ENCODE measurements around the gene RAD54L2. TPM values are rescaled to one million over a fixed set of nuclear protein-coding genes. Genes with fewer than 3 reads are reported as not detected.
"Not testable (repeated sequence)": the region's sequence is repeated elsewhere in the genome, so short reads cannot be mapped to it uniquely, and the experiment has no call there.

The RAD54L2 gene
- total RNA-seq, 1 experiment from 2014 or later = 23.6 TPM

DNA sequence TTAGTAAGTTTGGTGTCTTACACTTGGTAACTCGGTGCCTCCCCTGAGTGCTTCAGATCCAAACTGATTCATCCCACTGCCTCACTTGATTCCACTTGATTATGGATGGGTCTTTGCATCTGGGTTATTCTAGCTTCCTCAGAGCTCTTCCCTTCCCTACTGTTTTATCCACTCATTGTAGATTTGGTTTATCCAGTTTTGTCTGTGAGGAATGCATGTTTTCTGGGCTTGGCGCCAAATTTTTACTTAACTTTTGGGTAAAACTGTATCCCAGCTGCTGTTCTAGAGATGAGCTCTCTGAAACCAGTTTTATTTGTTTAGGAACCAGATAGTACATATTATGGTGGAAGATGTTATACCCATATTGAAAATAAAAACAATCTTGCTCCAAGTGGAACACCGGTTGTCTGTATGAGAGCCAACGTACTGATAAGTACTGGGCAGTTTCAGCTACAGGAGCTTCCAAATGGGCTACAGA is 20.9 kb downstream of the RAD54L2 start:
- CTCF ChIA-PET = no interaction called here
- intact Hi-C loops (cut with micrococcal nuclease; ENCODE audit: unreplicated experiment) = no loop called here
- Mint-ChIP-seq H3K4me3 (ENCODE audit: low read depth, unreplicated experiment) (no peak overlapping the region), H3K36me3 (ENCODE audit: insufficient read depth, unreplicated experiment) (no peaks in the 10 kb centered on the region), H3K27ac (ENCODE audit: unreplicated experiment) (no peak overlapping the region), H3K27me3 (ENCODE audit: unreplicated experiment) (no peaks in the 10 kb centered on the region), H3K9me3 (ENCODE audit: low read depth, unreplicated experiment) (no peaks in the 10 kb centered on the region), H3K4me1 (ENCODE audit: low read depth, unreplicated experiment) (no peaks in the 10 kb centered on the region)
- TF ChIP-seq, protein P1, sequence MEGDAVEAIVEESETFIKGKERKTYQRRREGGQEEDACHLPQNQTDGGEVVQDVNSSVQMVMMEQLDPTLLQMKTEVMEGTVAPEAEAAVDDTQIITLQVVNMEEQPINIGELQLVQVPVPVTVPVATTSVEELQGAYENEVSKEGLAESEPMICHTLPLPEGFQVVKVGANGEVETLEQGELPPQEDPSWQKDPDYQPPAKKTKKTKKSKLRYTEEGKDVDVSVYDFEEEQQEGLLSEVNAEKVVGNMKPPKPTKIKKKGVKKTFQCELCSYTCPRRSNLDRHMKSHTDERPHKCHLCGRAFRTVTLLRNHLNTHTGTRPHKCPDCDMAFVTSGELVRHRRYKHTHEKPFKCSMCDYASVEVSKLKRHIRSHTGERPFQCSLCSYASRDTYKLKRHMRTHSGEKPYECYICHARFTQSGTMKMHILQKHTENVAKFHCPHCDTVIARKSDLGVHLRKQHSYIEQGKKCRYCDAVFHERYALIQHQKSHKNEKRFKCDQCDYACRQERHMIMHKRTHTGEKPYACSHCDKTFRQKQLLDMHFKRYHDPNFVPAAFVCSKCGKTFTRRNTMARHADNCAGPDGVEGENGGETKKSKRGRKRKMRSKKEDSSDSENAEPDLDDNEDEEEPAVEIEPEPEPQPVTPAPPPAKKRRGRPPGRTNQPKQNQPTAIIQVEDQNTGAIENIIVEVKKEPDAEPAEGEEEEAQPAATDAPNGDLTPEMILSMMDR (IDR thresholded peaks at IDR 0.05; ENCODE audit: unreplicated experiment) = no peak
- DNase-seq = no peak
- BruUV-seq (replicated peaks) = no TSS peak

DNA sequence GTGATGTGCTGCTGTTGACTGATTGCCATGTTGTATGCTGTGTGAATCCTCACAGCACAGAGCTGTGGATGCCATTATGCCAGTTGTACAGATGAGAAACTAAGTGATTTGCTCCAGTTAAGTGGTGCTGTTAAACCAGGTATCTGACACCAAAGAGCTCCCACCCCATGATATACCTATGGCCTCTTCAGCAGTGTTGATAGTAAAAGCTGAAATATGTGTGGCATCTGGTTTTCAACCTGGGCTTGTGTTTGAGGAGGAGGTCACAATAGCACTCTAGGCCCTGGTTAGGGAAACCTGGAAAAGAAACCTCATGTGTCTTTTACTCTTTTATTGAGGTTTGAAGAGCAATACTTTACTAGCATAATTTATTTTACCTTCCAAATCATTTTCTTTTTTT is 21.4 kb downstream of the RAD54L2 start:
- CTCF ChIA-PET = interaction anchor here (0.6 kb wide), 1 partner anchor 34 kb away, joined by 3 read pairs; no protein-coding TSS in a partner anchor
- intact Hi-C loops (cut with micrococcal nuclease; ENCODE audit: unreplicated experiment) = no loop called here
- Mint-ChIP-seq H3K27me3 (ENCODE audit: unreplicated experiment) (no peaks in the 10 kb centered on the region), H3K9me3 (ENCODE audit: low read depth, unreplicated experiment) (no peaks in the 10 kb centered on the region), H3K36me3 (ENCODE audit: insufficient read depth, unreplicated experiment) (no peaks in the 10 kb centered on the region), H3K4me3 (ENCODE audit: low read depth, unreplicated experiment) (no peak overlapping the region), H3K4me1 (ENCODE audit: low read depth, unreplicated experiment) (no peaks in the 10 kb centered on the region), H3K27ac (ENCODE audit: unreplicated experiment) (no peak overlapping the region)
- BruUV-seq (replicated peaks) = no TSS peak
- DNase-seq = no peak
- TF ChIP-seq, protein P1 (IDR thresholded peaks at IDR 0.05; ENCODE audit: unreplicated experiment) = no peak

DNA sequence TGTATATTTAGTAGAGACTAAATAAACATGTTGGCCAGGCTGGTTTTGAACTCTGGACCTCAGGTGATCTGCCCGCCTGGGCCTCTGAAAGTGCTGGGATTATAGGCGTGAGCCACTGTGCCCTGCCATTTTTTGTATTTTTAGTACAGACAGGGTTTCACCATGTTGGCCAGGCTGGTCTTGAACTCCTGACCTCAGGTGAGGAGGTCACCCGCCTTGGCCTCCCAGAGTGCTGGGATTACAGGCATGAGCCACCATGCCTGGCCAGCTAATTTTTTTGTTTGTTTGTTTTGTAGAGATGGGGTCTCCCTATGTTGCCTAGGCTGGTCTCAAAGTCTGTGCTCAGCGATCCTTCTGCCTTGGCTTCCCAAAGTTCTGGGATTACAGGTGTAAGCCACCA is 23.9 kb downstream of the RAD54L2 start:
- DNase-seq; H3K27me3 Mint-ChIP-seq (ENCODE audit: unreplicated experiment); BruUV-seq (replicated peaks); H3K27ac Mint-ChIP-seq (ENCODE audit: unreplicated experiment); intact Hi-C loops (cut with micrococcal nuclease; ENCODE audit: unreplicated experiment); H3K4me3 Mint-ChIP-seq (ENCODE audit: low read depth, unreplicated experiment); CTCF ChIA-PET; H3K36me3 Mint-ChIP-seq (ENCODE audit: insufficient read depth, unreplicated experiment); H3K9me3 Mint-ChIP-seq (ENCODE audit: low read depth, unreplicated experiment); H3K4me1 Mint-ChIP-seq (ENCODE audit: low read depth, unreplicated experiment): not testable (repeated sequence)

GRCh38 chr3:51568036-51568435 is 29.5 kb downstream of the RAD54L2 start:
- CTCF ChIA-PET = interaction anchor here (0.5 kb wide), 1 partner anchor 137 kb away, joined by 4 read pairs; no protein-coding TSS in a partner anchor
- no peak for DNase-seq
- H3K9me3 Mint-ChIP-seq (ENCODE audit: low read depth, unreplicated experiment) = no peaks in the 10 kb centered on the region
- no peaks in the 10 kb centered on the region for H3K4me1 Mint-ChIP-seq (ENCODE audit: low read depth, unreplicated experiment)
- intact Hi-C loops (cut with micrococcal nuclease; ENCODE audit: unreplicated experiment) = no loop called here
- H3K36me3 Mint-ChIP-seq (ENCODE audit: insufficient read depth, unreplicated experiment) = no peaks in the 10 kb centered on the region
- H3K27ac Mint-ChIP-seq (ENCODE audit: unreplicated experiment) = no peak overlapping the region
- no peak overlapping the region for H3K4me3 Mint-ChIP-seq (ENCODE audit: low read depth, unreplicated experiment)
- no peaks in the 10 kb centered on the region for H3K27me3 Mint-ChIP-seq (ENCODE audit: unreplicated experiment)
- TF ChIP-seq, protein P1 (IDR thresholded peaks at IDR 0.05; ENCODE audit: unreplicated experiment) = no peak
- no TSS peak for BruUV-seq (replicated peaks)

GRCh38 chr3:51568996-51569395 is 30.5 kb downstream of the RAD54L2 start:
- no peak overlapping the region for H3K4me3 Mint-ChIP-seq (ENCODE audit: low read depth, unreplicated experiment)
- intact Hi-C loops (cut with micrococcal nuclease; ENCODE audit: unreplicated experiment) = no loop called here
- BruUV-seq (replicated peaks) = no TSS peak
- CTCF ChIA-PET = no interaction called here
- H3K4me1 Mint-ChIP-seq (ENCODE audit: low read depth, unreplicated experiment) = no peaks in the 10 kb centered on the region
- no peaks in the 10 kb centered on the region for H3K36me3 Mint-ChIP-seq (ENCODE audit: insufficient read depth, unreplicated experiment)
- no peaks in the 10 kb centered on the region for H3K27me3 Mint-ChIP-seq (ENCODE audit: unreplicated experiment)
- TF ChIP-seq, protein P1 (IDR thresholded peaks at IDR 0.05; ENCODE audit: unreplicated experiment) = no peak
- H3K27ac Mint-ChIP-seq (ENCODE audit: unreplicated experiment) = no peak overlapping the region
- no peak for DNase-seq
- H3K9me3 Mint-ChIP-seq (ENCODE audit: low read depth, unreplicated experiment) = no peaks in the 10 kb centered on the region

Data from Calu3 (cell line).